Body of pancreas (tissue), 4 donors: ENCODE results near the gene LHFPL3.

Experiments
- CTCF ChIP-seq, 7 experiments: fragments of 450-650 bp in 4 of 7; fragments of 200-600 bp in 3 of 7; sonication (generic) in 3 of 7; IDR thresholded peaks; one replicate each; pipeline ENCODE4 v1.5.1; 2016 to 2019; ENCODE audit warnings: antibody characterized with exemption in 7 of 7
- POLR2A ChIP-seq, 3 donors: fragments of 450-650 bp; IDR thresholded peaks; one replicate each; pipeline ENCODE4 v1.6.1; 2016; ENCODE audit warnings: antibody characterized with exemption in 3 of 3, mild to moderate bottlenecking in 2 of 3

GRCh38 chr7:104621321-104621720 is 292.9 kb downstream of the LHFPL3 start:
- TF ChIP-seq CTCF (IDR thresholded peaks at IDR 0.05) (no peak), POLR2A (IDR thresholded peaks at IDR 0.05) (no peak)
